ES-I3 (cell line): ENCODE measurements around the gene GZMM.

ENCODE experiments used
- H3K36me3 ChIP-seq: 2 replicates; pipeline ENCODE4 v1.6.1; 2013; ENCODE audit warnings: mild to moderate bottlenecking, low read length, control low read depth, moderate library complexity; ENCODE audit not compliant: insufficient read depth
- H3K4me1 ChIP-seq: 2 replicates; pipeline ENCODE4 v1.6.1; 2013; ENCODE audit warnings: mild to moderate bottlenecking, control low read depth, low read length; ENCODE audit not compliant: insufficient read depth
- H3K9ac ChIP-seq: 2 replicates; pipeline ENCODE4 v1.6.1; 2013; ENCODE audit warnings: low read depth, mild to moderate bottlenecking, low read length, moderate library complexity
- H3K9me3 ChIP-seq: 2 replicates; pipeline ENCODE4 v1.6.1; 2013; ENCODE audit warnings: mild to moderate bottlenecking, low read length, moderate library complexity; ENCODE audit not compliant: control insufficient read depth, insufficient read depth

GZMM gene

GRCh38 chr19:594265-594870, 50.5 kb downstream of the GZMM start:
- no peaks in the 10 kb centered on the region for H3K36me3 ChIP-seq
- H3K9ac ChIP-seq, result no peak overlapping the region
- H3K4me1 ChIP-seq, result no peaks in the 10 kb centered on the region
- H3K9me3 ChIP-seq, result no peaks in the 10 kb centered on the region

GRCh38 chr19:595326-596262, 51.7 kb downstream of the GZMM start:
- Histone ChIP-seq H3K9ac (no peak overlapping the region), H3K36me3 (no peaks in the 10 kb centered on the region), H3K9me3 (no peaks in the 10 kb centered on the region), H3K4me1 (no peaks in the 10 kb centered on the region)

- Histone ChIP-seq H3K9me3 (peaks cover 5% of the 10 kb centered on the region; the same call in 1 of the 2 replicates), H3K4me1 (no peaks in the 10 kb centered on the region), H3K9ac (no peak overlapping the region), H3K36me3 (no peaks in the 10 kb centered on the region)
Observed at GRCh38 chr19:596263-596655, 52.4 kb downstream of the GZMM start.

- Histone ChIP-seq H3K4me1 (no peaks in the 10 kb centered on the region), H3K36me3 (no peaks in the 10 kb centered on the region), H3K9ac (no peak overlapping the region), H3K9me3 (peaks cover 5% of the 10 kb centered on the region; the same call in 1 of the 2 replicates)
Observed at GRCh38 chr19:597406-598315, 53.8 kb downstream of the GZMM start.
